ENCODE data around the gene UNC79.

- TF ChIP-seq POLR2A (IDR thresholded peaks at IDR 0.05; ENCODE audit: low read depth, low read length) (no peak), POLR2AphosphoS5 (IDR thresholded peaks at IDR 0.05; ENCODE audit: low read depth, low read length) (no peak)
Measured at GRCh38 chr14:93741556-93742230, 311.0 kb downstream of the UNC79 start.
